ENCODE measurements around the gene ONECUT3. TPM values are rescaled to one million over a fixed set of nuclear protein-coding genes. Genes with fewer than 3 reads are reported as not detected.
A peak's percentile ranks its signal among the peaks of the same experiment; 100 is the strongest.

The ONECUT3 gene
- total and polyA plus RNA-seq, 9 of the 15 experiments (the other 6 are each of a cell fraction or from before 2014, with no cell fraction given): not detected

DNA sequence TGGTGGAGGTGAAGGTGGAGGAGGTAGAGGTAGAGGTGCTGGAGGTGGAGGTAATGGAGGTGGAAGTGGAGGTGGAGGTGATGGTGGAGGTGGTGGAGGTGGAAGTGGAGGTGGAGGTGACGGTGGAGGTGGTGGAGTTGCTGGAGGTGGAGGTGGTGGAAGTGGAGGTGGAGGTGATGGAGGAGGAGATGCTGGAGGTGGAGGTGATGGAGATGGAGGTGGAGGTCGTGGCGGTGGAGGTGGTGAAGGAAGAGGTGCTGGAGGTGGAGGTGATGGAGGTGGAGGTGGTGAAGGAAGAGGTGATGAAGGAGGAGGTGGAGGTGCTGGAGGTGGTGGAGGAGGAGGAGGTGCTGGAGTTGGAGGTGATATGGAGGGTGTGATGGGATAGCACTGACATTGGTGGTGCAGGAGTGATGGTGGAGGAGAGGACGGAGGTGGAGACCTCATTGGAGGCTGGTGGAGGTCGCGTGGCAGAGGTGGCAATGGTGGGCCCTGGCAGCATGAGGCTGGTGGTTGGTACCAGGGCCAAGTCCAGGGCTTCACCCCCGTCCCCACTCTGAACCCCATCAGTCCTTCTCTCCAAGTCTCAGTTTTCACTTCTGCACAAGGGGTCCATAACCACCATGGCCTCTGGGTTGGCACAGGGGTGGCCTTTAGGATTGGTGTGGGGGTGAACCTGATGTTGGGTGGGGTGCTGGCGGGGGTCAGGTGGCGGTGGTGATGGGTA is 15.8 kb downstream of the ONECUT3 start:
- FAIRE-seq: no peak
- peak overlapping the region in 1 of 2 experiments; percentile 61; a peak in 1 of 4 replicates for H3K9ac ChIP-seq (ENCODE audit: insufficient read depth in 1 of 2, low read depth in 2 of 2, low read length in 2 of 2)
- peaks cover 9% of the 10 kb centered on the region for H3K9me3 ChIP-seq (replicated peaks; ENCODE audit: control insufficient read depth, insufficient read depth, low read depth, low read length)
- ChIA-PET POLR2A (interaction anchor here (0.5 to 0.6 kb wide), 2 partner anchors 60 to 97 kb away, joined by 3 read pairs; no protein-coding TSS in a partner anchor), CTCF (ENCODE audit: low intra/inter-chr PET ratio) (interaction anchor here (1.8 to 4.0 kb wide), 2 partner anchors 96 to 98 kb away, joined by 5 to 84 read pairs; no protein-coding TSS in a partner anchor)
- intact Hi-C loops (cut with micrococcal nuclease): loop anchor here (5.0 to 10.0 kb wide), 2 partner anchors 162 to 224 kb away; partner anchors contain the start of gene UQCR11
- no peak overlapping the region for H3K4me2 ChIP-seq (ENCODE audit: insufficient read depth, low read length)
- no peak overlapping the region for H3K27ac ChIP-seq (ENCODE audit: extremely low read depth, low read depth, low read length)
- 19% methylated on average over 7 of the region's 9 CpGs for WGBS (ENCODE audit: insufficient coverage, low coverage, missing lambda C conversion rate)
- no peak for DNase-seq (ENCODE audit: extremely low read depth in 1 of 4, low spot score in 3 of 4)
- no peaks in the 10 kb centered on the region for H4K20me1 ChIP-seq (replicated peaks; ENCODE audit: control insufficient read depth, insufficient read depth, low read length)
- in situ Hi-C loops (cut with MboI): loop anchor here (5.0 to 10.0 kb wide), 2 partner anchors 97 to 224 kb away; no protein-coding TSS in a partner anchor
- no peak overlapping the region for H2AFZ ChIP-seq (ENCODE audit: low read depth, low read length)
- BruUV-seq (replicated peaks): no TSS peak
- no peaks in the 10 kb centered on the region for H3K36me3 ChIP-seq (ENCODE audit: control insufficient read depth, insufficient read depth, low read length)
- H3K4me1 ChIP-seq (replicated peaks in 1 of 2; ENCODE audit: control insufficient read depth in 2 of 2, insufficient read depth in 2 of 2, low read length in 2 of 2): peaks cover 9 to 49% of the 10 kb centered on the region in 2 experiments; a peak in 4 of 5 replicates
- no peak overlapping the region for H3K4me3 ChIP-seq
- H3K9me1 ChIP-seq (ENCODE audit: control insufficient read depth, insufficient read depth, low read length): no peaks in the 10 kb centered on the region
- H3K27me3 ChIP-seq (ENCODE audit: control insufficient read depth in 2 of 2, insufficient read depth in 2 of 2, low read length in 2 of 2): peaks cover 0 to 9% of the 10 kb centered on the region in 2 experiments; a peak in 2 of 5 replicates
- ATAC-seq: no peak
- H3K79me2 ChIP-seq (ENCODE audit: control insufficient read depth, insufficient read depth, low read length): no peaks in the 10 kb centered on the region
- TF ChIP-seq KDM2B (CRISPR knock-in tag; IDR thresholded peaks at IDR 0.05) (no peak), HDGF (IDR thresholded peaks at IDR 0.05) (no peak), ZFP36 (IDR thresholded peaks at IDR 0.05; ENCODE audit: low read depth, low read length, partially characterized antibody) (no peak), KLF6 (CRISPR knock-in tag; IDR thresholded peaks at IDR 0.05; ENCODE audit: borderline replicate concordance) (no peak), NFIX (CRISPR knock-in tag; IDR thresholded peaks at IDR 0.05; ENCODE audit: low read depth) (no peak), NBN (IDR thresholded peaks at IDR 0.05; ENCODE audit: low read depth) (no peak), ZNF551 (CRISPR knock-in tag; IDR thresholded peaks at IDR 0.05) (no peak), SRSF7 (optimal IDR thresholded peaks at IDR 0.05; ENCODE audit: low read depth, low read length) (no peak), RBM25 (IDR thresholded peaks at IDR 0.05; ENCODE audit: low read depth, low read length, severe bottlenecking) (peak; percentile 58), CBX1 (IDR thresholded peaks at IDR 0.05; ENCODE audit: low read depth) (0 out of 2 replicates have a peak, but pooled peaks have one; percentile 25), POLR3A (IDR thresholded peaks at IDR 0.05; ENCODE audit: borderline replicate concordance, extremely low read depth, insufficient read depth, insufficient read length) (no peak), RNF2 (IDR thresholded peaks at IDR 0.05) (no peak), SRF (CRISPR knock-in tag; IDR thresholded peaks at IDR 0.05) (no peak), TOE1 (IDR thresholded peaks at IDR 0.05; ENCODE audit: borderline replicate concordance) (no peak), TOE1 (CRISPR knock-in tag; IDR thresholded peaks at IDR 0.05; ENCODE audit: borderline replicate concordance, low read depth) (no peak), KDM1A (IDR thresholded peaks at IDR 0.05) (0 out of 4 replicates have a peak, but pooled peaks of 1 of the 2 experiments have one; percentile 16), ZSCAN32 (CRISPR knock-in tag; IDR thresholded peaks at IDR 0.05) (no peak), ZEB2 (IDR thresholded peaks at IDR 0.05) (0 out of 2 replicates have a peak, but pooled peaks have one; percentile 28), HNRNPL (IDR thresholded peaks at IDR 0.05; ENCODE audit: low read depth, low read length) (no peak), HSF4 (CRISPR knock-in tag; IDR thresholded peaks at IDR 0.05; ENCODE audit: borderline replicate concordance) (no peak)
- TF ChIP-seq, protein P1, sequence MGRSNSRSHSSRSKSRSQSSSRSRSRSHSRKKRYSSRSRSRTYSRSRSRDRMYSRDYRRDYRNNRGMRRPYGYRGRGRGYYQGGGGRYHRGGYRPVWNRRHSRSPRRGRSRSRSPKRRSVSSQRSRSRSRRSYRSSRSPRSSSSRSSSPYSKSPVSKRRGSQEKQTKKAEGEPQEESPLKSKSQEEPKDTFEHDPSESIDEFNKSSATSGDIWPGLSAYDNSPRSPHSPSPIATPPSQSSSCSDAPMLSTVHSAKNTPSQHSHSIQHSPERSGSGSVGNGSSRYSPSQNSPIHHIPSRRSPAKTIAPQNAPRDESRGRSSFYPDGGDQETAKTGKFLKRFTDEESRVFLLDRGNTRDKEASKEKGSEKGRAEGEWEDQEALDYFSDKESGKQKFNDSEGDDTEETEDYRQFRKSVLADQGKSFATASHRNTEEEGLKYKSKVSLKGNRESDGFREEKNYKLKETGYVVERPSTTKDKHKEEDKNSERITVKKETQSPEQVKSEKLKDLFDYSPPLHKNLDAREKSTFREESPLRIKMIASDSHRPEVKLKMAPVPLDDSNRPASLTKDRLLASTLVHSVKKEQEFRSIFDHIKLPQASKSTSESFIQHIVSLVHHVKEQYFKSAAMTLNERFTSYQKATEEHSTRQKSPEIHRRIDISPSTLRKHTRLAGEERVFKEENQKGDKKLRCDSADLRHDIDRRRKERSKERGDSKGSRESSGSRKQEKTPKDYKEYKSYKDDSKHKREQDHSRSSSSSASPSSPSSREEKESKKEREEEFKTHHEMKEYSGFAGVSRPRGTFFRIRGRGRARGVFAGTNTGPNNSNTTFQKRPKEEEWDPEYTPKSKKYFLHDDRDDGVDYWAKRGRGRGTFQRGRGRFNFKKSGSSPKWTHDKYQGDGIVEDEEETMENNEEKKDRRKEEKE (IDR thresholded peaks at IDR 0.05; ENCODE audit: borderline replicate concordance in 1 of 2, control insufficient read depth in 1 of 2, low read depth in 2 of 2, low read length in 1 of 2): no peak
